GM19397 (cell line): ENCODE measurements around the gene PPM1M.
A peak's percentile ranks its signal among the peaks of the same experiment; 100 is the strongest.

Experiments
- ATAC-seq: cut with Tn5 transposase; IDR thresholded peaks from one replicate; pipeline ENCODE4 v1.9.1; 2021; ENCODE audit warnings: mild to moderate bottlenecking, moderate library complexity; ENCODE audit not compliant: unreplicated experiment

PPM1M gene

GRCh38 chr3:52229656-52230055, 15.9 kb upstream of the PPM1M start:
- no peak for ATAC-seq

- no peak for ATAC-seq
These were observed 15.1 kb upstream of the PPM1M start for GRCh38 chr3:52230461-52230860.

GRCh38 chr3:52230889-52231499, 14.6 kb upstream of the PPM1M start:
- no peak for ATAC-seq

GRCh38 chr3:52231502-52232278, 13.9 kb upstream of the PPM1M start:
- no peak for ATAC-seq

- no peak for ATAC-seq
These were observed 13.1 kb upstream of the PPM1M start for GRCh38 chr3:52232279-52233107.

GRCh38 chr3:52233108-52233591, 12.4 kb upstream of the PPM1M start:
- no peak for ATAC-seq

GRCh38 chr3:52233968-52234367, 11.6 kb upstream of the PPM1M start:
- no peak for ATAC-seq

- no peak for ATAC-seq
These were observed 10.8 kb upstream of the PPM1M start for GRCh38 chr3:52234516-52235447.

GRCh38 chr3:52236424-52236886, 9.1 kb upstream of the PPM1M start:
- no peak for ATAC-seq

- ATAC-seq = no peak
These were observed 8.4 kb upstream of the PPM1M start for GRCh38 chr3:52237006-52237656.

GRCh38 chr3:52237657-52238172, 7.8 kb upstream of the PPM1M start:
- no peak for ATAC-seq

- ATAC-seq = no peak
These were observed 7.3 kb upstream of the PPM1M start for GRCh38 chr3:52238193-52238760.

GRCh38 chr3:52238761-52239701, 6.5 kb upstream of the PPM1M start, which contains the start of gene TWF2:
TSS of gene TWF2 (minus strand) at chr3:52239158. CDS start at chr3:52239016, 142 bp downstream.
- ATAC-seq = peak; percentile 79

- ATAC-seq = no peak
These were observed 5.3 kb upstream of the PPM1M start for GRCh38 chr3:52240059-52240885.

- no peak for ATAC-seq
These were observed 4.6 kb upstream of the PPM1M start for GRCh38 chr3:52240886-52241370.

- no peak for ATAC-seq
These were observed 3.5 kb upstream of the PPM1M start for GRCh38 chr3:52242039-52242438.
